Mucosa of rectum (tissue), 2 donors: Measurements from ENCODE around the gene NAA11.

Experiments used
- H3K27ac ChIP-seq, 2 donors: one replicate each; pipeline ENCODE4 v1.7.0; 2013; ENCODE audit warnings: inconsistent platforms in 2 of 2, low read depth in 2 of 2, low read length in 2 of 2
- H3K27me3 ChIP-seq, 2 donors: one replicate each; pipeline ENCODE4 v1.7.0; 2013; ENCODE audit warnings: low read length in 2 of 2; ENCODE audit not compliant: control insufficient read depth in 2 of 2, insufficient read depth in 2 of 2
- H3K36me3 ChIP-seq, 2 donors: one replicate each; pipeline ENCODE4 v1.7.0; 2013; ENCODE audit warnings: low read length in 2 of 2; ENCODE audit not compliant: control insufficient read depth in 2 of 2, insufficient read depth in 2 of 2
- H3K4me1 ChIP-seq, 2 donors: one replicate each; pipeline ENCODE4 v1.7.0; 2013; ENCODE audit warnings: low read length in 2 of 2, mild to moderate bottlenecking in 1 of 2; ENCODE audit not compliant: control insufficient read depth in 2 of 2, insufficient read depth in 2 of 2
- H3K4me3 ChIP-seq, 2 donors: one replicate each; pipeline ENCODE4 v1.7.0; 2013; ENCODE audit warnings: low read length in 2 of 2
- H3K9ac ChIP-seq, 2 donors: one replicate each; pipeline ENCODE4 v1.7.0; 2013; ENCODE audit warnings: low read length in 2 of 2, low read depth in 1 of 2, mild to moderate bottlenecking in 1 of 2
- H3K9me3 ChIP-seq, 2 donors: one replicate each; pipeline ENCODE4 v1.7.0; 2013; ENCODE audit warnings: low read length in 2 of 2; ENCODE audit not compliant: control insufficient read depth in 2 of 2
- donor health status: healthy.
- donor health status: Normal muscosa, but diverticular disease.

NAA11 gene

GRCh38 chr4:79325864-79326328 is at the start of gene NAA11:
Gene NAA11 (minus strand): TSS chr4:79326061. CDS start chr4:79325877, 184 bp downstream.
- Histone ChIP-seq H3K4me1 (no peaks in the 10 kb centered on the region), H3K36me3 (no peaks in the 10 kb centered on the region), H3K9ac (no peak within 1 kb of the TSS), H3K27me3 (no peaks in the 10 kb centered on the region), H3K4me3 (no peak within 1 kb of the TSS), H3K27ac (no peak within 1 kb of the TSS), H3K9me3 (no peaks in the 10 kb centered on the region)

GRCh38 chr4:79370026-79370425 is 44.2 kb upstream of the NAA11 start:
- H3K9ac ChIP-seq = no peak overlapping the region
- no peak overlapping the region for H3K4me3 ChIP-seq
- H3K36me3 ChIP-seq = no peaks in the 10 kb centered on the region
- H3K27ac ChIP-seq = no peak overlapping the region
- no peaks in the 10 kb centered on the region for H3K4me1 ChIP-seq
- H3K9me3 ChIP-seq = no peaks in the 10 kb centered on the region
- no peaks in the 10 kb centered on the region for H3K27me3 ChIP-seq

- no peaks in the 10 kb centered on the region for H3K36me3 ChIP-seq
- H3K27ac ChIP-seq = no peak overlapping the region
- no peak overlapping the region for H3K9ac ChIP-seq
- H3K4me3 ChIP-seq = no peak overlapping the region
- H3K27me3 ChIP-seq = no peaks in the 10 kb centered on the region
- H3K9me3 ChIP-seq = no peaks in the 10 kb centered on the region
- no peaks in the 10 kb centered on the region for H3K4me1 ChIP-seq
These were observed 41.2 kb upstream of the NAA11 start for GRCh38 chr4:79367096-79367495.

DNA sequence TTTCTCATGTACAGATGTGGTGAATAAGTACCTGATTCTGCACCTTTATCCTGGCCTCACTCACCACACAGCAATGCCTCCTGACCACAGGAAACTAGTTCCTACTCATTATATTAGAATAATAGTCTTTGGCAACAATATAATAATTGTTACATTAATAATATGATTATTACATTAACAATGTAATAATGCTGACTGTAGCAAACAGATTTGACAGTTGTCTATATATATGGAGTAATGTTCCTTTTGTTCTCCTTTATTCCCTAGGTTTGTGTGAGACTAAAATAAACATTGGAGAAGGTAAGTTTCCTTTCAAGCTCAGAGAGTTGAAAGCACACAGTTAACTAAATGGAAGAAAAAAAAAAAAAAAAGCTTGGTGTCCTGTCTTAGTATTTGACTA is 40.6 kb upstream of the NAA11 start:
- Histone ChIP-seq H3K4me1 (no peaks in the 10 kb centered on the region), H3K4me3 (no peak overlapping the region), H3K9me3 (no peaks in the 10 kb centered on the region), H3K27me3 (no peaks in the 10 kb centered on the region), H3K36me3 (no peaks in the 10 kb centered on the region), H3K9ac (no peak overlapping the region), H3K27ac (no peak overlapping the region)

DNA sequence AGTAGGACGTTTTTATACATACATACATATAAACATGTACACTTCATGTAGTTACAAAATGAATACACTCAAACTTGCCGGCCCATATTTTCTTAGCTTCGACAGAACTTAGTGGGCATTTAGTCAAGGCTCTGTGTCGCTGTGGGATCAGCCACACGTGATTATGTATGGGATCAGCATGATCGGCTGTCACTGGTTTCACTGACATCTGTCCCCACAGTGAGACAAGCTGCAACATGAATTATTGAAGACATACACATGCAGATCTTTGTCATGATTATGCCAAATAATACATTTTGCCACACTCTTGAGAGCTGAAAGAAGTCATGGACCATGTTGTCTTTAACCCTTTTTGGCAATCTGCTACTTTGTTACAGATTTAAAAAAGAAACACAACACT is 38.2 kb upstream of the NAA11 start:
- Histone ChIP-seq H3K27me3 (no peaks in the 10 kb centered on the region), H3K9ac (no peak overlapping the region), H3K9me3 (no peaks in the 10 kb centered on the region), H3K27ac (no peak overlapping the region), H3K4me1 (no peaks in the 10 kb centered on the region), H3K36me3 (no peaks in the 10 kb centered on the region), H3K4me3 (no peak overlapping the region)

DNA sequence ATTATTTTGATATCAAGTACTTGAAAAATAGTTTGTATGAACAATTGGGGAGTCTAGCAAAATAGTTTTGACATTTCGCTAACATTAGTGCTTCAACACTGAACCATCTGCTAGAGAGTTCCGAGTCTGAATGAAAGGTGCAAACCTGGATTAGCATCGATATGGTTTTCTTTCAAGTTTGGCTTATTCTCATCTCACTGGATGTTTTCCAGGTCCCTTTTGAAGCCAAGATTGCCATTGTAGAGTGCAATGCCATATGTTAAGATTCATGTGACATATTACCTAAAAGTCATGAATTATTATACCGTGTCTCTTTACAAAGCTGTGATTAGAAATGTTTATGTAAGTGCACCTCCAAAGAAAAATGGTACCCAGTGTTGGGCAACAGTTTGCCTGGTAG is 36.8 kb upstream of the NAA11 start:
- Histone ChIP-seq H3K4me1 (no peaks in the 10 kb centered on the region), H3K9me3 (no peaks in the 10 kb centered on the region), H3K36me3 (no peaks in the 10 kb centered on the region), H3K4me3 (no peak overlapping the region), H3K9ac (no peak overlapping the region), H3K27ac (no peak overlapping the region), H3K27me3 (no peaks in the 10 kb centered on the region)

DNA sequence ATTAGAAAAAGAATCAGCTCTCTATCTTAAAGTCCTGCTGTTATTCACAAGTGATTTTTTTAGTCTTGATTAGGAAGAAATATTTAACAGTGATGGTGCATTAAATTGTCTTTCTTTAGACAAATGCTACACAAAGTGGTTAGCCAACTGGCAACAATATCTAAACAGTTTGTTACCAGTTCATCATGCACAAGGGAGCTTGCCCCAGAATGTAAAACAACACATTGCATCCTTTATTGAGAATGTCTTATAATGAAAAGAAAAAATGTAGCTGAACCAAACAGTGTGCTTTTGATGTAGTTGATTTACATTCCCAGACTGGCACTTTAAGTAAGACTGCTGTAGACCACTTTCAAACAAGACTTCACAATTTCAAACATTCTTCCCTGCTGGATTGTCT is 34.1 kb upstream of the NAA11 start:
- H3K27ac ChIP-seq = no peak overlapping the region
- no peaks in the 10 kb centered on the region for H3K27me3 ChIP-seq
- no peaks in the 10 kb centered on the region for H3K4me1 ChIP-seq
- H3K4me3 ChIP-seq = no peak overlapping the region
- H3K36me3 ChIP-seq = no peaks in the 10 kb centered on the region
- no peak overlapping the region for H3K9ac ChIP-seq
- no peaks in the 10 kb centered on the region for H3K9me3 ChIP-seq

DNA sequence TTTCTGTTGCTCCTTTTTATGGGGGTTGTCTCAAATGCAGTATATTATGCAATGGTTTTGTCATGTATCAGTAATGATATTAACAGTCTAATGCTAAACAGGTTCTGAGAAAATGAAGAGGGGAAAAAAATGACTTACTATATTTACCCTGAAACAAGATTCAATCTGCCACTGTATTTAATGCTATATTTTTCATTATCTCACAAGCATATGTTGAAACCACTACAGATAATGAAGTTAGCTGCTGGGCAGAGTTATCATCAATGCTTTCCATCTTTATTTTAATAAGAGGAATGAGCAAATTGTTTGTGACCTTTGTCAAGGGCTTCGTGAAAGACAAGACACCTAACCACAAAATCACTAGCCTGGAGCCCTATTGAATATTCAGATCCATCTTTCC is 32.6 kb upstream of the NAA11 start:
- no peaks in the 10 kb centered on the region for H3K27me3 ChIP-seq
- H3K9me3 ChIP-seq = no peaks in the 10 kb centered on the region
- H3K9ac ChIP-seq = no peak overlapping the region
- no peaks in the 10 kb centered on the region for H3K4me1 ChIP-seq
- no peak overlapping the region for H3K27ac ChIP-seq
- H3K36me3 ChIP-seq = no peaks in the 10 kb centered on the region
- H3K4me3 ChIP-seq = no peak overlapping the region

GRCh38 chr4:79357365-79357764 is 31.5 kb upstream of the NAA11 start:
- no peaks in the 10 kb centered on the region for H3K9me3 ChIP-seq
- H3K9ac ChIP-seq = no peak overlapping the region
- no peak overlapping the region for H3K4me3 ChIP-seq
- no peaks in the 10 kb centered on the region for H3K4me1 ChIP-seq
- no peaks in the 10 kb centered on the region for H3K36me3 ChIP-seq
- H3K27me3 ChIP-seq = no peaks in the 10 kb centered on the region
- no peak overlapping the region for H3K27ac ChIP-seq

GRCh38 chr4:79353075-79353474 is 27.2 kb upstream of the NAA11 start:
- no peak overlapping the region for H3K9ac ChIP-seq
- H3K9me3 ChIP-seq = no peaks in the 10 kb centered on the region
- H3K4me3 ChIP-seq = no peak overlapping the region
- no peak overlapping the region for H3K27ac ChIP-seq
- no peaks in the 10 kb centered on the region for H3K36me3 ChIP-seq
- no peaks in the 10 kb centered on the region for H3K4me1 ChIP-seq
- no peaks in the 10 kb centered on the region for H3K27me3 ChIP-seq

DNA sequence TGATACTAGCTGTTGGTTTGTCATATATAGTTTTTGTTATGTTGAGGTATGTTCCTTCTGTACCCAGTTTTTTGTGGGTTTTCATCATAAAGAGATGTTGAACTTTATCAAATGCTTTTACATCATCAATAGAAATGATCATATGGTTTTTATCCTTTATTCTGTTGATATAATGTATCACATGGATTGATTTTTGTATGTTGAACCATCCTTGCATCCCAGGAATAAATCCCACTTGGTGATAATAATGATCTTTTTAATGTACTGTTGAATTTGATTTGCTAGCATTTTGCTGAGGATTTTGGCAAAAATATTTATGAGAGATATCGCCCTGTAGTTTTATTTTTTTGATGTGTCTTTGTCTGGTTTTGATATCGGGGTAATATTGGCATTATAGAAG is 22.5 kb upstream of the NAA11 start:
- Histone ChIP-seq H3K4me3 (no peak overlapping the region), H3K9me3 (no peaks in the 10 kb centered on the region), H3K4me1 (no peaks in the 10 kb centered on the region), H3K27me3 (no peaks in the 10 kb centered on the region), H3K36me3 (no peaks in the 10 kb centered on the region), H3K9ac (no peak overlapping the region), H3K27ac (no peak overlapping the region)
